ENCODE measurements around the gene ING1. TPM values are rescaled to one million over a fixed set of nuclear protein-coding genes. Genes with fewer than 3 reads are reported as not detected.
"Not testable (repeated sequence)": the region's sequence is repeated elsewhere in the genome, so short reads cannot be mapped to it uniquely, and the experiment has no call there.

ING1 gene
- total and polyA plus RNA-seq, 2 of the 4 experiments (the other 2 are of a cell fraction): 9.1 to 13.5 TPM

- no peak overlapping the region for H4K8ac ChIP-seq (ENCODE audit: low read depth in 2 of 2, low read length in 2 of 2)
- no peak overlapping the region for H3K56ac ChIP-seq (ENCODE audit: extremely low read depth, insufficient read depth, low read length)
- H2AFZ ChIP-seq (replicated peaks; ENCODE audit: low read length, poor library complexity): no peak overlapping the region
- peaks cover 6 to 18% of the 10 kb centered on the region in 2 experiments; a peak in 2 of 4 replicates for H3K79me1 ChIP-seq (ENCODE audit: low read depth in 1 of 2, low read length in 2 of 2)
- ATAC-seq (ENCODE audit: low read depth) (no peak), DNase-seq (no peak)
- no peak overlapping the region for H3K4me3 ChIP-seq (ENCODE audit: insufficient read depth, low read depth, low read length)
- intact Hi-C loops (cut with micrococcal nuclease): no loop called here
- H3K23ac ChIP-seq (ENCODE audit: low read depth, low read length): no peak overlapping the region
- H4K91ac ChIP-seq (ENCODE audit: insufficient read depth, low read depth, low read length): no peak overlapping the region
- no peak overlapping the region for H3K14ac ChIP-seq (replicated peaks; ENCODE audit: low read depth, low read length)
- H2BK20ac ChIP-seq (ENCODE audit: low read depth, low read length): no peak overlapping the region
- no peak overlapping the region for H2BK15ac ChIP-seq (ENCODE audit: low read depth, low read length)
- H4K20me1 ChIP-seq (ENCODE audit: insufficient read depth, low read length): peaks cover 2% of the 10 kb centered on the region
- no peak overlapping the region for H2BK5ac ChIP-seq (ENCODE audit: low read depth, low read length, poor library complexity, severe bottlenecking)
- H2BK120ac ChIP-seq (ENCODE audit: low read depth, low read length): no peak overlapping the region
- TF ChIP-seq CHD1 (IDR thresholded peaks at IDR 0.05; ENCODE audit: low read depth, low read length) (no peak), USF2 (IDR thresholded peaks at IDR 0.05; ENCODE audit: low read depth, low read length) (no peak)
- no peak overlapping the region for H3K9ac ChIP-seq (ENCODE audit: low read depth, low read length)
- in situ Hi-C loops (cut with MboI; ENCODE audit: low sequenced_read_pairs): no loop called here
- no TSS peak for BruUV-seq (replicated peaks)
- H3K4me1 ChIP-seq (ENCODE audit: control insufficient read depth, insufficient read depth, low read length): no peaks in the 10 kb centered on the region
- ChIA-PET POLR2A (ENCODE audit: unreplicated experiment) (interaction anchor here (1.0 kb wide), 1 partner anchor 25 kb away, joined by 4 read pairs; no protein-coding TSS in a partner anchor), CTCF (no interaction called here)
- dilution Hi-C loops (cut with HindIII; ENCODE audit: low sequenced_read_pairs, unreplicated experiment): no loop called here
- no peak overlapping the region for H3K4ac ChIP-seq (ENCODE audit: low read depth, low read length)
- no peak overlapping the region for H2AK9ac ChIP-seq (replicated peaks; ENCODE audit: low read depth, low read length, poor library complexity)
- no peak overlapping the region for H4K5ac ChIP-seq (ENCODE audit: low read depth, low read length)
- H3K9me1 ChIP-seq (ENCODE audit: insufficient read depth, low read length): 0 out of 2 replicates have a peak, but pooled peaks cover 2% of the 10 kb centered on the region
- no peaks in the 10 kb centered on the region for H3K27me3 ChIP-seq (ENCODE audit: control insufficient read depth, insufficient read depth, low read length)
- H3K18ac ChIP-seq (ENCODE audit: low read depth, low read length): no peak overlapping the region
- H3K9me3 ChIP-seq (ENCODE audit: control insufficient read depth, insufficient read depth, low read length): no peaks in the 10 kb centered on the region
- peaks cover 37% of the 10 kb centered on the region for H3K36me3 ChIP-seq (ENCODE audit: control insufficient read depth, insufficient read depth, low read length)
- no peak overlapping the region for H2AK5ac ChIP-seq (ENCODE audit: low read depth, low read length)
- H3K4me2 ChIP-seq (ENCODE audit: low read depth, low read length): no peak overlapping the region
- WGBS, 2 experiments (ENCODE audit: extremely low coverage in 2 of 2, insufficient read length in 1 of 2): 91% methylated on average over 7 of the region's 8 CpGs; no CpG with 5 or more reads in 1 of the 2 experiments
- no peak overlapping the region for H3K27ac ChIP-seq (ENCODE audit: insufficient read depth, low read length)
Measured at GRCh38 chr13:110690516-110690915, 23.0 kb upstream of the ING1 start.

- in situ Hi-C loops (cut with MboI; ENCODE audit: low sequenced_read_pairs): not testable (repeated sequence)
Measured at GRCh38 chr13:110695774-110696173, 17.7 kb upstream of the ING1 start.

More at GRCh38 chr13:110695774-110696173, 17.7 kb upstream of the ING1 start:
- H4K91ac ChIP-seq (ENCODE audit: insufficient read depth, low read depth, low read length); H2BK120ac ChIP-seq (ENCODE audit: low read depth, low read length); H3K4me2 ChIP-seq (ENCODE audit: low read depth, low read length); H3K18ac ChIP-seq (ENCODE audit: low read depth, low read length); DNase-seq; H3K9ac ChIP-seq (ENCODE audit: low read depth, low read length); H2AFZ ChIP-seq (replicated peaks; ENCODE audit: low read length, poor library complexity); H4K5ac ChIP-seq (ENCODE audit: low read depth, low read length); intact Hi-C loops (cut with micrococcal nuclease); H3K56ac ChIP-seq (ENCODE audit: extremely low read depth, insufficient read depth, low read length); BruUV-seq (replicated peaks); CTCF ChIA-PET; H3K23ac ChIP-seq (ENCODE audit: low read depth, low read length); H3K4me3 ChIP-seq (ENCODE audit: insufficient read depth, low read depth, low read length); H4K20me1 ChIP-seq (ENCODE audit: insufficient read depth, low read length); H3K27me3 ChIP-seq (ENCODE audit: control insufficient read depth, insufficient read depth, low read length); H3K27ac ChIP-seq (ENCODE audit: insufficient read depth, low read length); H2BK20ac ChIP-seq (ENCODE audit: low read depth, low read length); POLR2A ChIA-PET (ENCODE audit: unreplicated experiment); H3K9me1 ChIP-seq (ENCODE audit: insufficient read depth, low read length); H3K4ac ChIP-seq (ENCODE audit: low read depth, low read length); H2BK15ac ChIP-seq (ENCODE audit: low read depth, low read length); H3K9me3 ChIP-seq (ENCODE audit: control insufficient read depth, insufficient read depth, low read length); H2BK5ac ChIP-seq (ENCODE audit: low read depth, low read length, poor library complexity, severe bottlenecking); H3K14ac ChIP-seq (replicated peaks; ENCODE audit: low read depth, low read length); H2AK5ac ChIP-seq (ENCODE audit: low read depth, low read length); ATAC-seq (ENCODE audit: low read depth); dilution Hi-C loops (cut with HindIII; ENCODE audit: low sequenced_read_pairs, unreplicated experiment); H4K8ac ChIP-seq (ENCODE audit: low read depth in 2 of 2, low read length in 2 of 2); H3K4me1 ChIP-seq (ENCODE audit: control insufficient read depth, insufficient read depth, low read length); H2AK9ac ChIP-seq (replicated peaks; ENCODE audit: low read depth, low read length, poor library complexity): not testable (repeated sequence)
- Histone ChIP-seq H3K79me1 (ENCODE audit: low read depth in 1 of 2, low read length in 2 of 2) (peaks cover 31 to 44% of the 10 kb centered on the region in 2 experiments), H3K36me3 (ENCODE audit: control insufficient read depth, insufficient read depth, low read length) (peaks cover 41% of the 10 kb centered on the region)
- WGBS, 2 experiments (ENCODE audit: extremely low coverage in 2 of 2, insufficient read length in 1 of 2): no CpG with 5 or more reads among the region's 7 CpGs

Measured in IMR-90 (cell line).